Panc1 (cell line): ENCODE measurements around the gene ZNF780B. TPM values are rescaled to one million over a fixed set of nuclear protein-coding genes. Genes with fewer than 3 reads are reported as not detected.

ENCODE experiments used
- ATAC-seq: fragments of 200-7000 bp; cut with Tn5 transposase; 2 replicates; pipeline ENCODE4 v1.9.1; 2020; ENCODE audit warnings: mild to moderate bottlenecking, moderate library complexity
- BruUV-seq: library from RNA; stranded (reverse); fragments of 400-500 nt; replicated peaks from 2 replicates; lab custom pipeline; 2021; lab: Mats Ljungman, UMichigan
- CTCF ChIA-PET: fragments of 300-600 bp; sonication (Branson Sonifier 250); formaldehyde crosslinking; loops from one replicate; lab custom pipeline; 2022; ENCODE audit warnings: antibody characterized with exemption; lab: Charles Lee
- POLR2A ChIA-PET: fragments of 300-600 bp; sonication (Branson Sonifier 250); formaldehyde crosslinking; loops from one replicate; lab custom pipeline; 2022; ENCODE audit warnings: antibody characterized with exemption; lab: Charles Lee
- DNase-seq: peaks from one replicate; pipeline ENCODE4 v3.0.0-alpha.2; 2010; ENCODE audit warnings: low read depth, low spot score
- H3K27ac ChIP-seq: 2 replicates; pipeline ENCODE4 v1.5.1; 2011; ENCODE audit warnings: mild to moderate bottlenecking, low read length, inconsistent platforms
- H3K27me3 ChIP-seq: fragments of 200-500 bp; sonication (Bioruptor generic); 2 replicates; pipeline ENCODE4 v1.6.0; 2014; ENCODE audit warnings: low read length, inconsistent platforms; ENCODE audit not compliant: control insufficient read depth, insufficient read depth
- H3K36me3 ChIP-seq: fragments of 200-500 bp; sonication (Bioruptor generic); 2 replicates; pipeline ENCODE4 v1.5.1; 2014; ENCODE audit warnings: inconsistent platforms, mild to moderate bottlenecking, low read length, moderate library complexity; ENCODE audit not compliant: control insufficient read depth, insufficient read depth
- H3K4me1 ChIP-seq: 2 replicates; pipeline ENCODE4 v1.5.1; 2011; ENCODE audit warnings: inconsistent platforms, mild to moderate bottlenecking, low read length, moderate library complexity; ENCODE audit not compliant: control insufficient read depth, insufficient read depth
- H3K4me3 ChIP-seq, 2 experiments: 2 replicates each; pipeline ENCODE4 v1.5.1; 2011 to 2012; ENCODE audit warnings: low read depth in 2 of 2, low read length in 2 of 2, mild to moderate bottlenecking in 2 of 2, inconsistent platforms in 1 of 2, moderate library complexity in 1 of 2
- H3K9me3 ChIP-seq: fragments of 200-500 bp; sonication (Bioruptor generic); 2 replicates; pipeline ENCODE4 v1.5.1; 2014; ENCODE audit warnings: low read depth, mild to moderate bottlenecking, inconsistent platforms, low read length, moderate library complexity; ENCODE audit not compliant: control insufficient read depth, insufficient read depth
- POLR2AphosphoS5 ChIP-seq: IDR thresholded peaks from 2 replicates; pipeline ENCODE4 v1.6.1; 2012; ENCODE audit warnings: mild to moderate bottlenecking, low read depth, low read length, moderate library complexity
- REST ChIP-seq, 2 experiments: IDR thresholded peaks; 2 replicates each; pipeline ENCODE4 v1.6.1; 2011 to 2012; ENCODE audit warnings: low read depth in 2 of 2, control low read depth in 1 of 2, low read length in 1 of 2, mild to moderate bottlenecking in 1 of 2, moderate library complexity in 1 of 2; ENCODE audit not compliant: insufficient read depth in 1 of 2
- SIN3A ChIP-seq: IDR thresholded peaks from 2 replicates; pipeline ENCODE4 v1.6.1; 2012; ENCODE audit warnings: low read depth, mild to moderate bottlenecking, low read length, moderate library complexity, borderline replicate concordance; ENCODE audit not compliant: insufficient read depth
- TCF7L2 ChIP-seq: IDR thresholded peaks from 2 replicates; pipeline ENCODE4 v1.6.1; 2011; ENCODE audit warnings: mild to moderate bottlenecking, low read depth, low read length, inconsistent platforms
- in situ Hi-C: cut with HindIII; loops from 2 replicates; pipeline ENCODE4 v1.10.0; 2016; ENCODE audit warnings: low sequenced_read_pairs, low pct_unique_long_range_greater_than_20kb
- intact Hi-C: fragments of 100-400 bp; cut with micrococcal nuclease; formaldehyde crosslinking; loops from one replicate; pipeline ENCODE4 v1.10.0; 2022; ENCODE audit not compliant: unreplicated experiment
- total RNA-seq: library from RNA; stranded (reverse); gene quantifications from one replicate; pipeline ENCODE4 v1.2.1, GENCODE V29; 2021; ENCODE audit not compliant: unreplicated experiment
- TF ChIP-seq, protein P1 (sequence below): fragments of 450-650 bp; IDR thresholded peaks from 2 replicates; pipeline ENCODE4 v1.5.1; 2017; ENCODE audit warnings: mild to moderate bottlenecking

ZNF780B gene
- total RNA-seq, 1 experiment from 2014 or later: 237 TPM

- peaks cover 99% of the 10 kb centered on the region for H3K9me3 ChIP-seq
- ChIA-PET POLR2A (interaction anchor here (0.7 to 1.2 kb wide), 2 partner anchors 56 to 78 kb away, joined by 3 to 13 read pairs; partner anchors contain the start of gene PSMC4), CTCF (no interaction called here)
- no peak overlapping the region for H3K27ac ChIP-seq
- no peaks in the 10 kb centered on the region for H3K36me3 ChIP-seq
- in situ Hi-C loops (loop anchor here (5.0 kb wide), 1 partner anchor 184 kb away; no protein-coding TSS in a partner anchor), intact Hi-C loops (no loop called here)
- no peak for ATAC-seq
- H3K27me3 ChIP-seq: no peaks in the 10 kb centered on the region
- H3K4me3 ChIP-seq: no peak overlapping the region
- no peak for TF ChIP-seq TCF7L2
- no peak for TF ChIP-seq SIN3A
- TF ChIP-seq, protein P1, sequence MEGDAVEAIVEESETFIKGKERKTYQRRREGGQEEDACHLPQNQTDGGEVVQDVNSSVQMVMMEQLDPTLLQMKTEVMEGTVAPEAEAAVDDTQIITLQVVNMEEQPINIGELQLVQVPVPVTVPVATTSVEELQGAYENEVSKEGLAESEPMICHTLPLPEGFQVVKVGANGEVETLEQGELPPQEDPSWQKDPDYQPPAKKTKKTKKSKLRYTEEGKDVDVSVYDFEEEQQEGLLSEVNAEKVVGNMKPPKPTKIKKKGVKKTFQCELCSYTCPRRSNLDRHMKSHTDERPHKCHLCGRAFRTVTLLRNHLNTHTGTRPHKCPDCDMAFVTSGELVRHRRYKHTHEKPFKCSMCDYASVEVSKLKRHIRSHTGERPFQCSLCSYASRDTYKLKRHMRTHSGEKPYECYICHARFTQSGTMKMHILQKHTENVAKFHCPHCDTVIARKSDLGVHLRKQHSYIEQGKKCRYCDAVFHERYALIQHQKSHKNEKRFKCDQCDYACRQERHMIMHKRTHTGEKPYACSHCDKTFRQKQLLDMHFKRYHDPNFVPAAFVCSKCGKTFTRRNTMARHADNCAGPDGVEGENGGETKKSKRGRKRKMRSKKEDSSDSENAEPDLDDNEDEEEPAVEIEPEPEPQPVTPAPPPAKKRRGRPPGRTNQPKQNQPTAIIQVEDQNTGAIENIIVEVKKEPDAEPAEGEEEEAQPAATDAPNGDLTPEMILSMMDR: no peak
- no peak for TF ChIP-seq POLR2AphosphoS5
- TF ChIP-seq REST (IDR thresholded peaks at IDR 0.05; ENCODE audit: insufficient read depth in 1 of 2, low read depth in 2 of 2, low read length in 1 of 2): no peak
- no TSS peak for BruUV-seq
- no peaks in the 10 kb centered on the region for H3K4me1 ChIP-seq
- no peak for DNase-seq
Measured at GRCh38 chr19:40026597-40026970, 29.4 kb downstream of the ZNF780B start.

DNA sequence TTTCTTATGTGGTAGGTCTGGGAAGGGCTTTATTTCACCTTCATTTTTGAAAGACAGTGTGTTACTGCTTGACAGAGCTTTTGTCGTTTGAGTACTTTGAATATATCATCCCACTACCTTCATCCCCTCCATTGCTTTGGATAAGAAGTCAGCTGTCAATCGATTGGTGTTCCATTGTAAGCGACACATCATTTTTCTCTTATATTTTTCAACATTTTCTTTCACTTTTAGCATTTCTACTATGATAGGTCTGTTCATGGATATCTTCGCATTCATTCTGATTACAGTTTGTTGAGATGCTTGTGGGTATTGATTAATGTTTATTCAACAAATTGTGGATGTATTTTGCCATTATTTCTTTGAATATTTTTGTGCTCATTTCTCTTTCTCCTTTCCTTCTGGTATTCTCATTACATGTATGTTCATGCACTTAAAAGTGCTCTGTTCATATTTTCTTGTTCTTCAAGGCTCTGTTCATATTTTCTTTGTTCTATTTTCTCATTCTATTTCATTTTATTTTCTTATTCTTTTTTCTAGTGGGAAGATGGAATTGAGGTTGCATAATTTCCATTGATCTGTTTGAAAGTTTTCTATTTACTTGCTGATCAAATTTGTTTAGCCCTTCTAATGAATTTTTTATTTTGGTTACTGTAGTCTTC is 30.0 kb downstream of the ZNF780B start:
- no peak overlapping the region for H3K4me3 ChIP-seq
- no peaks in the 10 kb centered on the region for H3K36me3 ChIP-seq
- DNase-seq: no peak
- CTCF ChIA-PET: interaction anchor here (0.5 kb wide), 1 partner anchor 474 kb away, joined by 5 read pairs; no protein-coding TSS in a partner anchor
- TF ChIP-seq REST (IDR thresholded peaks at IDR 0.05; ENCODE audit: insufficient read depth in 1 of 2, low read depth in 2 of 2, low read length in 1 of 2) (no peak), SIN3A (no peak)
- ATAC-seq: no peak
- POLR2A ChIA-PET: interaction anchor here (0.5 to 0.7 kb wide), 4 partner anchors 21 to 303 kb away, joined by 3 to 14 read pairs (median 8); no protein-coding TSS in a partner anchor
- H3K27me3 ChIP-seq: no peaks in the 10 kb centered on the region
- no peak overlapping the region for H3K27ac ChIP-seq
- BruUV-seq: no TSS peak
- H3K9me3 ChIP-seq: peaks cover 99% of the 10 kb centered on the region
- no peaks in the 10 kb centered on the region for H3K4me1 ChIP-seq
- intact Hi-C loops (no loop called here), in situ Hi-C loops (loop anchor here (5.0 kb wide), 1 partner anchor 184 kb away; no protein-coding TSS in a partner anchor)
